Motor neuron (in vitro differentiated cells): ENCODE measurements around the gene PLXNB2. TPM values are rescaled to one million over a fixed set of nuclear protein-coding genes. Genes with fewer than 3 reads are reported as not detected.
A peak's percentile ranks its signal among the peaks of the same experiment; 100 is the strongest.

Experiments used
- ATAC-seq, 8 experiments: fragments of 200-7000 bp; cut with Tn5 transposase; replicated peaks in 6 of 8; 2 replicates each; pipeline ENCODE4 v1.8.0; 2021; ENCODE audit warnings: mild to moderate bottlenecking in 8 of 8, moderate library complexity in 8 of 8
- H3K27ac ChIP-seq, 2 donors: fragments of 250-450 bp; sonication (Bioruptor Pico); 2 replicates each; pipeline ENCODE4 v1.9.0; 2021; ENCODE audit warnings: antibody characterized with exemption in 2 of 2, mild to moderate bottlenecking in 2 of 2, moderate library complexity in 1 of 2
- H3K4me1 ChIP-seq, 2 donors: fragments of 250-450 bp; sonication (Bioruptor Pico); replicated peaks in 1 of 2; 2 replicates each; pipeline ENCODE4 v1.6.1; 2021; ENCODE audit warnings: antibody characterized with exemption in 2 of 2, mild to moderate bottlenecking in 2 of 2, moderate library complexity in 1 of 2
- H3K4me3 ChIP-seq, 5 donors: fragments of 250-450 bp; sonication (Bioruptor Pico); 2 replicates each; pipeline ENCODE4 v1.9.0; 2021; ENCODE audit warnings: antibody characterized with exemption in 5 of 5, mild to moderate bottlenecking in 5 of 5, moderate library complexity in 4 of 5
- WGBS, 10 experiments: fragments of 450-650 bp; shearing (Covaris generic); methylation state at CpG; one replicate each; pipeline ENCODE4 v1.0.0; 2022; 5-methylcytosine and 5-hydroxymethylcytosine counted together
- in situ Hi-C, 9 experiments: fragments of 400-800 bp; cut with MboI; loops; one replicate each; pipeline ENCODE4 v1.15.0; 2021; ENCODE audit warnings: low sequenced_read_pairs in 9 of 9, low pct_unique_long_range_greater_than_20kb in 2 of 9; ENCODE audit not compliant: unreplicated experiment in 9 of 9
- total RNA-seq, 8 experiments: library from RNA; unstranded; fragments of 300-600 nt; gene quantifications; 2 replicates each; pipeline versions ENCODE4 v1.2.3 to v1.2.4, GENCODE V29; 2022

PLXNB2 gene
- total RNA-seq, 8 experiments from 2014 or later, result 36.8 to 104 (median 59.6) TPM

DNA sequence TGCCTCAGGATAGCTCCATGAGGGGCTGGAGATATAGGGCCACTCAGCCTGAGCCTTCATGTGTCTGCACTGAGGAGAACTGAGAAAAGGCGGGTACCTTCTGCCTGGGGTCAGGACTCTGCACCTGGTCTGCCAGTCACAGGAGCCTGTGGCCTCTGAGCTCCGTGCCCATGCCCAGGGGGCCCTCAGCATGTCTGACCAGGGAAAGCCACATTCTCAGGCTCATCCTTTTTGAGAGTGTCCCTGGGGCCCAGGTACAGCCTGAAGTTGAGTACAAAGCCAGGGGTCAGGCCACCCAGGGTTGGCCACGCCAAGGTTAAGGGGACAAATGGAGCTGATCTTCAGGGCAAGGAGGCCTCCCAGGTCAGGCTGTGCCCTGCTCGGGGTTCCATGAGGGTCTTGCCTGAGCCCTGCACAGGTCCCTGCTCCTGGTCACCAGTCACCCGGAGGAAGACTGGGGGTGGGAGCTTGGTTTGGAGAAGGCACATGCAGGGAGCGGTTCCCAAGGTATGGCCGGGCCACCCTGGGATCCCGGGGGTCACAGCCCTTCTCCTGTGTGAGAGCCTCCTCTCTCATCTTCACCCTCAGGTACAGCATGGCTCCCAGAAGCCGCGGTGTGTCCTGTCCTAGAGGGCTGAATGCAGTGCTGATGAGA, 13.4 kb upstream of the PLXNB2 start:
- no peak overlapping the region for H3K4me3 ChIP-seq
- in situ Hi-C loops, result loop anchor here in 2 of 9 experiments (10.0 kb wide), 2 partner anchors 46 to 56 kb away; partner anchors contain the start of genes MAPK11 (in 1 of the 2) and MAPK12 (in 1 of the 2)
- no peak for ATAC-seq
- no peak overlapping the region for H3K27ac ChIP-seq
- 33 to 100% (median 90%) methylated on average over 1 to 3 of the region's 10 CpGs; no CpG with 5 or more reads in 4 of the 10 experiments for WGBS, 10 experiments
- H3K4me1 ChIP-seq, result peaks cover 10 to 16% of the 10 kb centered on the region in 2 donors

GRCh38 chr22:50320116-50320515, 12.7 kb upstream of the PLXNB2 start:
- in situ Hi-C loops, result loop anchor here in 2 of 9 experiments (10.0 kb wide), 2 partner anchors 45 to 55 kb away; partner anchors contain the start of genes MAPK11 (in 1 of the 2) and MAPK12 (in 1 of the 2)
- no peak for ATAC-seq
- peaks cover 5 to 10% of the 10 kb centered on the region in 2 donors for H3K4me1 ChIP-seq
- 60 to 100% (median 85%) methylated on average over 1 to 5 of the region's 8 CpGs; no CpG with 5 or more reads in 3 of the 10 experiments for WGBS, 10 experiments
- no peak overlapping the region for H3K4me3 ChIP-seq
- H3K27ac ChIP-seq, result no peak overlapping the region

GRCh38 chr22:50319503-50319951, 12.1 kb upstream of the PLXNB2 start:
- peaks cover 10 to 13% of the 10 kb centered on the region in 2 donors for H3K4me1 ChIP-seq
- H3K27ac ChIP-seq, result no peak overlapping the region
- 100% methylated on average over 2 of the region's 15 CpGs; no CpG with 5 or more reads in 9 of the 10 experiments for WGBS, 10 experiments
- H3K4me3 ChIP-seq, result no peak overlapping the region
- in situ Hi-C loops, result no loop called here
- ATAC-seq, result peak in 2 of 8 experiments; percentile 7 to 21

DNA sequence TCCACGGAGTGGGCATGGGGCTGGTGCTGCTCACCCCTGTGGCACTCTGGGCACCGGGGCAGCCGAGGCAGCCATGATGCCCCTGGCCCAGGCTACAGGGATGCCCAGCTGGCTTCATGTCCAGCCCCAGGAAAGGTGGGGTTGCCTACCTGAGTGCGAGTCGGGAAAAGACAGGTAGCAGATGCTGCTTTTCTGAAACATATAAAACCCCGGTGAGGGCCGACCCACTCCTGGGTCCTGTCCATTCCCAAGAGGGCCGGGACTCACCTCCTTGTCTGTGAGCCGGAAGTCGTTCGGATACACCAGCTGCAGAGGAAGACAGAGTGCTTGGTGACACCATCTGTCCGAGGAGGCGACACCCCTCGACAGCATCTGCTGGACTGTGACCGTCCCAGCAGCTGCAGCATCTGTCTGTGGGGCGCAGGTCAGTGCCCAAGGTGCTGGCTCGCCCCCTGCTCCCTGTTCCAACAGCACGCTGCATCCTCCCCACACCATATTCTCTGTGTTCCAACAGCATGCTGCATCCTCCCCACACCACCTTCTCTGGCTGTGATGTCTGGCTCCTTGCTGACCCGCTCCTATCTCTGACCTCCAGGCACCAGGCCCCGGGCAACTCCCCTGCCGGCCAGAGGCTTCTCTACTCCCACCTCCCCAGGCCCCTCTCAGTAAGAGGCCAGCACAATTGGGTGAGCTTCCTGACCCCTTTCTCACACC, 11.4 kb upstream of the PLXNB2 start:
- 70 to 80% (median 72%) methylated on average over 4 to 5 of the region's 21 CpGs; no CpG with 5 or more reads in 7 of the 10 experiments for WGBS, 10 experiments
- in situ Hi-C loops, result no loop called here

GRCh38 chr22:50318356-50318697, 10.9 kb upstream of the PLXNB2 start:
- H3K4me1 ChIP-seq, result peaks cover 16 to 18% of the 10 kb centered on the region in 2 donors
- no peak overlapping the region for H3K4me3 ChIP-seq
- 60 to 100% (median 90%) methylated on average over 1 to 3 of the region's 7 CpGs; no CpG with 5 or more reads in 5 of the 10 experiments for WGBS, 10 experiments
- H3K27ac ChIP-seq, result no peak overlapping the region
- ATAC-seq, result no peak
- in situ Hi-C loops, result no loop called here

More for the DNA sequence above, 11.4 kb upstream of the PLXNB2 start:
- H3K4me1 ChIP-seq, result peaks cover 16 to 18% of the 10 kb centered on the region in 2 donors
- ATAC-seq, result peak in 4 of 8 experiments; percentile 17 to 59 (median 37)
- H3K27ac ChIP-seq, result no peak overlapping the region
- no peak overlapping the region for H3K4me3 ChIP-seq

DNA sequence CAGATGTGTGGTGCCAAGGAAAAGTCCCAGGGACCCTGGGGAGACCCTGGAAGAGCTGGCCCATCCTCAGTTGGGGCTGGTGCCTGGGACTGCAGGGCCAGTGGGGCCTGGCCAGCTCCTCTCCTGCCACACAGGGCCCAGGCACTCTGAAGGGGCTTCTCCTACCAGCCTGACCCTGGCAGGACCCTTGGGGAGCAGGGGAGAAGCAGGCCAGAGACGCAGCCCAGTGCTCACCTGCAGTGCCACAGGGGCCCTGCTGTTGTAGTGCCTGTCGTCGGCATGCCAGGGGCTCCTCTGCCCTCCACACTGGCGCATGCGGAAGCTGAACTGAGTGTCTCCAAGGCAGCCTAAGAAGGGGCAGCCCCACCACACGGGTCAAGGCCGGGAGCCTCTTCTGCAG, 10.2 kb upstream of the PLXNB2 start:
- Histone ChIP-seq H3K4me3 (no peak overlapping the region), H3K27ac (no peak overlapping the region), H3K4me1 (peaks cover 16 to 18% of the 10 kb centered on the region in 2 donors)
- ATAC-seq, result no peak
- in situ Hi-C loops, result no loop called here
- 65 to 100% (median 80%) methylated on average over 1 to 4 of the region's 7 CpGs; no CpG with 5 or more reads in 7 of the 10 experiments for WGBS, 10 experiments

GRCh38 chr22:50317178-50317577, 9.7 kb upstream of the PLXNB2 start:
- no CpG with 5 or more reads among the region's 9 CpGs for WGBS, 10 experiments
- Histone ChIP-seq H3K4me3 (no peak overlapping the region), H3K4me1 (peaks cover 16 to 18% of the 10 kb centered on the region in 2 donors), H3K27ac (no peak overlapping the region)
- in situ Hi-C loops, result no loop called here
- peak in 1 of 8 experiments; percentile 56 for ATAC-seq

DNA sequence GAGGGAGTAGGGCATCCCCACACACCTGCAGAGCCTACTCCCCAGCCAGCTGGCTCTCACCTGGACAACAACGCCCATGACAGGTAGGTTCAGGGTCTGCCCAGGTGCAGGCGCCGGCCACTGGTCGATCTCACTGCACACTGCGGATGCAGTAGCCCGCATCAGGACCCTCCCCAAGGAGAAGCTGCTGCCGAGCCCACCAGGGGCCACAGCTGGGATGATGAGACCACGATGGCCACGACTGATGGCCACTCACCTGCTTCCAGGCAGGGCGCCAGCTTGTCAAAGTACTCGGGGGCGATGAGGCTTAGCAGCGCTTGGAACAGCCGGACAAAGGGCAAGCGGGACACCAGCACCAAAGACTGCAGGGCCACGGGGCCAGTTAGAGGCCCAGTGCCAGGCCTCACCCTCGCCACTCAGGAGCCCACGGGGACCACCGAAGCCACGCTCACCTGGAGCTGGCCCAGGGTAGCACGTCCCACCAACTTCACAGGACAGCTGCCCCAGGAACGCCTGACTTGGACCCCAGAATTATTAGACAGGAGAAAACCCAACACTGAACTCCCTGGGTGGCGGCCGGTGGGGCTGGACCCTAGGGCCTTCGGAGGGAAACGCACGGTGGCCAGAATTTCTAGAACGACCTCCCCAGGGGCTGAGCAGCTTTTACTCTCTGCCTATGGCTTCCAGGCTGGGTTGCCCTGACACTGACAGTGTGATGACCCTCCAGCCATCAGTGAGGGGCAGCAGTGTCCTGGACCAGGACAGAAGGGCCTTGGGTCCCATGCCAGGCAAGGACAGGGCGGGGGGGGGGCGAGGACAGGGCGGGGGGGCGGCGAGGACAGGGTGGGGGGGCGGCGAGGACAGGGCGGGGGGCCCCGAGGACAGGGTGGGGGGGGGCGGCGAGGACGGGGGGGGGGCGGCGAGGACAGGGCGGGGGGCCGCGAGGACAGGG, 8.9 kb upstream of the PLXNB2 start:
- 87 to 100% (median 94%) methylated on average over 1 to 6 of the region's 45 CpGs; no CpG with 5 or more reads in 5 of the 10 experiments for WGBS, 10 experiments
- H3K4me1 ChIP-seq, result peaks cover 16 to 18% of the 10 kb centered on the region in 2 donors
- H3K4me3 ChIP-seq, result no peak overlapping the region
- no peak overlapping the region for H3K27ac ChIP-seq
- in situ Hi-C loops, result no loop called here
- no peak for ATAC-seq

DNA sequence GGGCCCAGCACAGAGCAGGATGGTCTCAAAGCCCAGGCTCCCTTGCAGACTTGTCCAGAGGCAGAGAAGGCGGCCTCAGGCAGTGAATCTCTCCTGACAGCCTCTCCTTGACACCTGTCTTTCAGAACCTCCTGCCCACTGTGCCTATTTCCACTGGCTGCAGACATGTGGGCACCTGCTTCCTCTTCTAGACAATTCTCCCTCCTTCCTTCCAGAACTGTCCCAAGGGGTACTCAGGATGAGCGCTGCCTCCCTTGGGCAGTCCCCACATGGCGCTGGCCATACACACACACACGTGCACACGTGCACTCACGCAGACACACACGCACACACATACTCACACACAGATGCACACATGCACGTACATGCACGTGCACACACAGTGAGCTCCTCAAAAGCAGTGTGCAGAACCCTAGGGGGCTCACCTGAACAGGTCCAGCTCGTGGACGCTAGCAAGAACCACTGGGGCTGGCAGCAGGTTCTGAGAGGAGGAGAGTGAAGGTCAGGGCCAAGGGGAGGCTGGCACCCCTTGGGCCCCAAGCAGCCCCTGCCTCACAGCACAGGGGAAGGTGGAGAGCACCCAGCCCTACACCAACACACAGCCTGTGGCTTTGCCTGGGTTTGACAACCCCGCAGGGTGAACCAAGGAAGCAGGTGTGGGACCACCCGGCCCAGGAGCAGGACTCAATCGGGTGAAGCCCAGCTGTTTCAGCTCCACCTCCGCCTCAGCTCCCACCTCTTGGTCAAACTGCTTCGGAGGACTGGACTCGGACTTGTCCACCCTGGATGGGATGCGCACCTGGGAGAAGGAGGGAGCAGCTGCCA, 8.1 kb upstream of the PLXNB2 start:
- no peak for ATAC-seq
- Histone ChIP-seq H3K4me1 (peaks cover 16 to 18% of the 10 kb centered on the region in 2 donors), H3K4me3 (no peak overlapping the region), H3K27ac (no peak overlapping the region)
- WGBS, 10 experiments, result 75 to 100% (median 85%) methylated on average over 1 to 9 of the region's 18 CpGs; no CpG with 5 or more reads in 3 of the 10 experiments
- in situ Hi-C loops, result no loop called here

- in situ Hi-C loops, result no loop called here
- ATAC-seq, result peak in 3 of 8 experiments; percentile 11 to 56 (median 18)
- Histone ChIP-seq H3K4me3 (no peak overlapping the region), H3K27ac (no peak overlapping the region), H3K4me1 (peaks cover 20 to 21% of the 10 kb centered on the region in 2 donors)
- WGBS, 10 experiments, result 17 to 60% (median 47%) methylated on average over 1 to 4 of the region's 33 CpGs; no CpG with 5 or more reads in 5 of the 10 experiments
Measured at GRCh38 chr22:50314455-50315288, 7.2 kb upstream of the PLXNB2 start.

DNA sequence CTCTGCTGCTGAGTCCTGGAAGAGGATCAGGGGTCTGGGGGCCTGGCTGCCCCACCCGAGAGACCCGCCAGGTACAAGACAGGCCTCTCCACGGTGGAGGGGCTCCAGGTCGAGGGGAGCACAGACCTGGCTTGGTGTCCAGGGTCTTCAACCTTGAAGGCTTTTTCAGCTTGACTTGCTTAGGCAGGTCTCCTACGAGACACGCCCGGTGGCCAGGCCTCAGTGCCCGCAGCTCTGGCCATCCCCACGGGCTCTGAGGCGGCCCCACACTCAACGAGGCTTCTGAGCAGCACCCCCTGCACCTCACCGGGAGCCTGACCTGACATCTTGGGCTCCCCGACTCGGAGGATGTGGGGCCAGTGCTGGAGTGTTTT, 6.6 kb upstream of the PLXNB2 start:
- ATAC-seq, result no peak
- no peak overlapping the region for H3K27ac ChIP-seq
- in situ Hi-C loops, result no loop called here
- 70 to 80% methylated on average over 2 to 3 of the region's 14 CpGs; no CpG with 5 or more reads in 8 of the 10 experiments for WGBS, 10 experiments
- H3K4me1 ChIP-seq, result peaks cover 23 to 24% of the 10 kb centered on the region in 2 donors
- H3K4me3 ChIP-seq, result no peak overlapping the region
